NCI-H2171 treated with DMSO at 0.1 percent for 48 hours (cell line): Measurements from ENCODE around the gene GSN.

Experiments used
- DNase-seq: peaks from one replicate; lab custom pipeline; 2025; lab: John Stamatoyannopoulos, UW

GSN gene

DNA sequence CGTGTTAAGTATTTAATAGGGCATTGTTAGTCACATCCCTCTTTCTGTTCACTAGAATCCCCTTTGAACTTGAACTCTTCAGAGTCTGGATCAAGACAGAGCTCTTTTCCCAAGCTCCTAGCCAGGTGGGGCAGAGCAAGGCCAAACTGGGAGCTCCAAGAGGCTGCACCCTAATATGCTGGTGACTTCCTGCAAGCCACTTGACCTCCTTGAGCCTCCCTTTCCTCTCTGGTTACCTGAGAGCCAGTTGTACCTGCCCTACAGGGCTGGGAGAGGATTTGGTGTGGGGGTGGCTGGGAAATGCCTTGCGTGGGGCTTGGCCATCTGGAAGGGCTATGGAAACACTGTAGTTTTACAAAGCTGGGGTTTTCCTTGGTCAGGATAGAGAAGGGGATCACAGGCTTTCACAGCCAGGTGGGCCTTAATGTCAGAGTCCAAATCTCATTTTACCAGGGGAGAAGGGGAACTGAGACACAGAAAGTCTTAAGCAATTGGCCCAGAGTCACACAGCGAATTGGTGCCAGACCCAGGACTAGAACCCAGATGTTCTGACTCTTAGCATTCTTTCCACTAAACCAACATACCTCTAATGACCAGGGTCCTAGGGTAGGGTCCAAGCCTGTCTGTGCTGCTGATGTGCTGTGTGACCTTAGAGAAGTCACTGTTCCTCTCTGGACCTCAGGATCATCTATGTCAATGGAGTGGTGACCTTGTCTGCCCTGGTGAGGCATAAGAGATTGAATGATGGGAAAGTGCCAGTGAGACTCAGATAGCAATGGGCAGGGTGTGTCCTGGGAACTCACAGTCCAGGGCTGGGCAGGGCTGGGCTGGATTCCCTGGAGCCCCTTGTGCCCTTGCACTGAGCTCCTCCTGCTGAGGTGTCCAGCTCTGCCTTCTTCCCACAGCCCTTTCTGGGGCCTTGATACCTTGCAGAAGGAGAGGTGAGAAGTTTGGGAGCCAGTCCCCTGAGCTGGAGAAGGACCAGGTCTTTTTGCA lies 35.8 kb downstream of the GSN start:
- DNase-seq = no peak

GRCh38 chr9:121304707-121305106 lies 36.7 kb downstream of the GSN start:
- DNase-seq = no peak

DNA sequence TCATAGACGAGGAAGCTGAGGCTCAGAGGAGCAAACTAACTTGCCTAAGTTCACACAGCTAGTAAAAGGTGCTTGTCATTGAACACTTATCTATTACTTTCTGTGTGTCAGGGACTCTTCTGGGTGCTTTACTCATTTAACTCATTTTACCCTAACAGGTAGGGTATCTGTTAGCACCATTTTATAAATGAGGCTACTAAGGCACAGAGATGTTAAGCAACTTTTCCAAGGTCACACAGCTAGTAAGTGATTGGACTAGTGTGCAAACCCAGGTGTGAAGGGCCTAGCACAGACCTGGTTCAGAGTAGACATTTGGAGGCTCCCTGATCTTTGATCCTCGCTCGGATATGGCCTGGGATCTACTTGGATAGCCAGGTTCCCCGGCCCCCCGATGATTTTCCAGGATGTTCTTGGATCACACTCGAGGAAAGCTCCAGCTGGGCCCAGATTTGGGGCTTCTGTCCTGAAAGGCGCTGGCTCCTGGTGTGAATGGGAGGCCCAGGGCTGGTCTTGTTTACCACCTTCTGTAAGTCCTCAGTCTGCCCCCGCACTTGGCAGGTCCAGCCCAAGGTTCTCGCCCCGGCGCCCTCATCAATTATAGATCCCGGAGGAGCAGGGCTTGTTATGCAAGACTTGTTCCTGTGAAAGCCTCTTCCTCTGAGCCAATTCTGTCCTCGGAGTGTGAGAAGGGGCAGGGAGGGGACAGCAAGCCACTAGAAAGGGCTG lies 37.5 kb downstream of the GSN start:
- DNase-seq = no peak

GRCh38 chr9:121307976-121308375 lies 40.0 kb downstream of the GSN start:
- DNase-seq = no peak

DNA sequence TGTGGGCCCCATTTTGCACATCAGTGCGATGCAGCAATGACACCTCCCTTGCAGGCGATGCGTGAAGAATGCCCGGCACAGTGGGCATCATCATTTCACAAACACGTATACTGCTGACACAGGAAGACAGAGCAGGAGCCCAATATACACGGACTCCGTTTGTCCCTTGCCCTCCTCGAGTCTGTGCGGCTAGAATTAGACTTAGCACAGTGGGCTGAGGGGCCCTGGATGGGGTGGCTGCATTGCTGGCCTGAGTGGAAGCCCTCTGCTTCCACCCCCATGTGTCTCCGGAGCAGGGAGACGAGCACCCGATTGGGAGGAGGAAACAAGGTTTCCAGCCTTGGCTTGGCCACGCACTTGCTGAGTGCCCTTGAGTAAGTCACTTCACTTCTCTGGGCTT lies 40.8 kb downstream of the GSN start:
- no peak for DNase-seq

DNA sequence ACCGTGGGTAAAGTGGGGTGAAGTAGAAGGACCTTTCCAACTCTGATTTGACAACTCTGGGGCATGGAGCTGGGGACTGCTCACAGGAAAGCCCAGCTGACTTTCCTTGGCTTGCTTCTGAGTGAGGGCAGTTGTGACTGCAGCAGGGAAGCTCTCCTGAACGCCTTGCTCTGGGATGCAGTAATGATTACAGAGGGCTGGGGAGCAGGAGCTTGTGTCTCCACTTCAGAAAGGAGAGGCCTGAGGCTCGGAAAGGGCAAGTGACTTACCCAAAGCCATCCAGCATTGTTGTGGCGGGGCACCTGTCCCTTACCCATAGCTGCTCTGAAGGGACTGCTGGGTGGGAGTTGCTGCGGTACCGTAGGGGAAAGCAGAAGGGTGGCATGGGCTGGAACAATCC lies 41.2 kb downstream of the GSN start:
- DNase-seq = no peak

DNA sequence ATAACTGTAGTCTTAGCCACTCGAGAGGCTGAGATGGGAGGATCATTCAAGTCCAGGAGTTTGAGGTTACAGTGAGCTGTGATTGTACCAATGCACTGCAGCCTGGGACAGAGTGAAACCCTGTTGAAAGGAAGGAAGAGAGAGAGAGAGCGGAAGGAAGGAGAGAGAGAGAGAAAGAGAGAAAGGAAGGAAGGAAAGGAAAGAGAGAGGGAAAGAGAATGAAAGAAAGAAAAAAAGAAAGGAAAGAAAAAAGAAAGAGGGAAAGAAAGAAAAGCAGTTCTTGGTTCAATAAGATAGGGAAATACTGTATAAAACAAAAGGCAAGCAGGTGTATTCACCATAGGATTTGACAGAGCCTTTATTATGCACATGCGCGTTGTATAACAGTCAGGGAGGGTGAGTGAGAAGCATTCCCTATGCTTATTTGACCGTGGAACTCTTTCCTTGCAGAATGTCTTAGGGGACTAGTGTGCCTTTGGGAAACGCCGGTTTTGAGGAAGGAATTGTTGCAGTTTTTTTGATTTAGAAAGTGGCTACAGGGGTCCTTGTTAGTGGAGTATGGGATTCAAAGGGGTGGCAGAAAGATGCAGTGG lies 42.0 kb downstream of the GSN start:
- no peak for DNase-seq

DNA sequence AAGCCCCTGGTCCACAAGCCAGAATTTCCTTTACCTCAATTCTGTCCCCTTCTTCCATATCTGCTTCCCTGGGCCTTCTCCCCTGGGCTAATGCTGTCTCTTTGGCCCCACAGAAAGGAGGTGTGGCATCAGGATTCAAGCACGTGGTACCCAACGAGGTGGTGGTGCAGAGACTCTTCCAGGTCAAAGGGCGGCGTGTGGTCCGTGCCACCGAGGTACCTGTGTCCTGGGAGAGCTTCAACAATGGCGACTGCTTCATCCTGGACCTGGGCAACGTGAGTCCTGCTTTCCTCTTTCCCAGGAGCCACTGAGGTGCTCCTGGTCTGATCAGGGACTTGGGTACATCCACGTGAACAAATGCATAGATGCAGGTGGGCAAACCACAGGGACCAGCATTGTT lies 42.6 kb downstream of the GSN start:
- DNase-seq = no peak

DNA sequence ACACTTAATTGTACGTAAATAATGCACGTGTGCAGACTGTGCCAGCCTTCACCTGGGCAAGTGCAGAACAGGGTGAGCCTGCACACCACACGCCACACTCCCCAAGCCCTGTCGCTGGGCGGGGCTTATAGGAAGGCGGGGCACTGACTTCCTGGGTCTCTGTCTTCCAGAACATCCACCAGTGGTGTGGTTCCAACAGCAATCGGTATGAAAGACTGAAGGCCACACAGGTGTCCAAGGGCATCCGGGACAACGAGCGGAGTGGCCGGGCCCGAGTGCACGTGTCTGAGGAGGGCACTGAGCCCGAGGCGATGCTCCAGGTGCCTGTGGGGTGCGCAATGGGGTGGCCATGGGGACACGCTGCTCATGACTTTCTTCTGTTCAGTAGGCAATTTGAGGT lies 44.2 kb downstream of the GSN start:
- no peak for DNase-seq

DNA sequence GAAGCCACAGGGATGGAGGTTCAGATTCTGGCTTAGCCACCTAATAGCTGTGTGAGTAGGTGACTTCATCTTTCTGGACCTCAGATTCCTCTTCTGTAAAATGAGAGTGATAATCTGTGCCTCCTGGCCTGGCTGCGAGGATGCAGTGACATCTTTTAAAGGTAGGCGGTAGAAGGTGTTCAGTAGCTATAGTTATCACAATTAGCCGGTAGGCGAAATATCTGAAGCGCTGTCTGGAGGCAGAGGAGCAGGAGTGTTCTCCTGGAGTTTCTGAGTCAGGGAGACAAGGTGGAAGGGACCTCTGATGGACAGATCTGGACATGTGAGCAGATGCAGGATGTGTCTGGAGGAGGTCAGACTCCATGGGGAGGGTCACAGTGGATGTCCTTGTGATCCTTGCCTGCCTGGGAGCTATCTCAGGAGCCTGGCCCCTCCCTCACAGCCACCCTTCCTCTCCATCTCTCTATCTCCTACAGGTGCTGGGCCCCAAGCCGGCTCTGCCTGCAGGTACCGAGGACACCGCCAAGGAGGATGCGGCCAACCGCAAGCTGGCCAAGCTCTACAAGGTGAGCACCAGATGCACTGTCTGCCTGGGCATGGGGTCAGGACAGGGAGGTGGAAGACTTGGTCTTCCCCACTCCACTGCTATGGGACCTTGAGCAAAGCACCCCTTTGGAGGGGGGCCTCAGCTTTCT lies 45.6 kb downstream of the GSN start:
- no peak for DNase-seq

DNA sequence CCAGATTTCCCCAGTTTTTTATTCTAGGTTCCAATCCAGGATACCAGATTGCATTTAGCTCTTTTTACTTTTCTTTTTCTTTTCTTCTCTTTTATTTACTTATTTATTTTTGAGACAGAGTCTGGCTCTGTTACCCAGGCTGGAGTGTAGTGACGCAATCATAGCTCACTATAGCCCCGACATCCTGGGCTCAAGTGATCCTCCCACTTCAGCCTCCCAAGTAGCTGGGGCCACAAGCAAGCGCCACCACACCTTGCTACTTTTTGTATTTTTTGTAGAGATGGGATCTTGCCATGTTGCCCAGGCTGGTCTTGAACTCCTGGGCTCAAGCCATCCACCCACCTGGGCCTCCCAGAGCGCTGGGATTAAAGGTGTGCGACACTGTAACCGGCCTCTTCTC lies 48.4 kb downstream of the GSN start:
- no peak for DNase-seq

DNA sequence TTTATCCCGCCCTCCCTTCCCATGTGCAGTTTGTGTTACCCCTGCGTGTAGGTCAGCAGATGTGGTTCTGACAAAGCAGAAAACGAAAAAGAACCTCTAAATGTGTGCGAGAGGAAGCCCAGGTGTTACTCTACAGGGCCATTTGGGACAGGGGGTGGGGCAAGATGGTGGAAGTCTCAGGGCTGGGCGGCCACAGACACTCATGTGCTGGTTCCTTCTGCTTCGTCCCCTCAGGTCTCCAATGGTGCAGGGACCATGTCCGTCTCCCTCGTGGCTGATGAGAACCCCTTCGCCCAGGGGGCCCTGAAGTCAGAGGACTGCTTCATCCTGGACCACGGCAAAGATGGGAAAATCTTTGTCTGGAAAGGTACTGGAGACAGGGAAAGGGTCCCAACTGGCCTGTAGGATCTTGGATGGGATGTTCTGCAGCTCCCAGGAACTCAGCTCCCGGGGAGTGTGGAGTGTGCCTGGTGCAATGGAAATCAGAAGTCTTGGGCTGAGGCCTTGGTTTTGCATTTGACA lies 49.0 kb downstream of the GSN start:
- no peak for DNase-seq

DNA sequence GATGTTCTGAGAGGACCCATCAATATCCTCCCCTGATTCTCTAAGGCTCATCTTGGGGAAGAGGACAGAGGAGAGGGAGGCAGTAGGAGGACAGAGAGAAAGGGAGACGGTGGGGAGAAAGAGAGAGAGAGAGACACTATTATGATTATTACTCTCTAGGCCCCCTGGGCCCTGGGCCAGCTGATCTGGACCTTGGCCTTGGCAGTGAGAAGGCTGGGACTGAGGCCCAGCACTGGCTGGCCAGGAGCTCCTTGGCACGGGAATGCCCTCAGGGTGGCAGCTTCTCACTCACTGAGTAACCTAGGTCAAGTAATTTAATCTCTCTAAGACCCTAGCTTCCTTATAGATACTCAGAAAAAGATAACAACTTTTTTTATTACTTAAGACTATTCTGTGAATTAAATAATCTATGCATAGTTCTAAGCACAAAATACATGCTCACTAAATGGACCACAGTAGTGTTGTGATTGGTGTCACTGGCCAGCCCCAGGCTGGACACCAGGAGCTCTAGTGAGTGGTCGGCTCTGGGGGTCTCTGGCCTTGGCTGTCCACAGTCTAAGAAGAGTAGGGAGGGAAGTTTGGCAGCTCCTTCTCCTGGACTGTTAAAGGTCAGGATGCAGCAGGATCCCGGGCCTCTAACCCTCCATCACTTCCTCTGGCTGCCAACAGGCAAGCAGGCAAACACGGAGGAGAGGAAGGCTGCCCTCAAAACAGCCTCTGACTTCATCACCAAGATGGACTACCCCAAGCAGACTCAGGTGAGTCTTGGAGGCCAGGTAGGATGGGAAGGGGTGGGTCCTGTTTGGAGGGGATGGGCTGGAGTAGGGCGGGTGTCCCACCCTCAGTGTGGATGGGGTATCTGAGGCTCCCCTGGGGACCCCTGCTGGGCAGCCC lies 50.0 kb downstream of the GSN start:
- no peak for DNase-seq

GRCh38 chr9:121318631-121319382 lies 50.8 kb downstream of the GSN start:
- no peak for DNase-seq

DNA sequence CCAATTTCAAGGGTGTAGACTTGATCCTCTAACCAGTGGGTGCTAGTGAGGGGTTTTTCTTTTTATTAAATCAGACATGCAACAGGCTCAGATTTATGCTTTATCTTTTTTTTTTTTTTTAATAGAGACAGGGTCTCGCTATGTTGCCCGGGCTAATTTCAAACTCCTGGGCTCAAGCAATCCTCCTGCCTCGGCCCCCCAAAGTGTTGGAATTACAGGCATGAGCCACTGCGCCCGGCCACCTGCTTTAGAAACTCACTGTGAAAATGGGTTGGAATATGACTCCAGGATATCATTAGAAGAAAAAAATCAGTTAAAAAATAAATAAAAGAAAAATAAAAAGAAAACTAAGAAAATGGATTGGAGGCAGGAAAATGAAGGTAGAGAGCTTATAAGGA lies 51.4 kb downstream of the GSN start:
- no peak for DNase-seq

DNA sequence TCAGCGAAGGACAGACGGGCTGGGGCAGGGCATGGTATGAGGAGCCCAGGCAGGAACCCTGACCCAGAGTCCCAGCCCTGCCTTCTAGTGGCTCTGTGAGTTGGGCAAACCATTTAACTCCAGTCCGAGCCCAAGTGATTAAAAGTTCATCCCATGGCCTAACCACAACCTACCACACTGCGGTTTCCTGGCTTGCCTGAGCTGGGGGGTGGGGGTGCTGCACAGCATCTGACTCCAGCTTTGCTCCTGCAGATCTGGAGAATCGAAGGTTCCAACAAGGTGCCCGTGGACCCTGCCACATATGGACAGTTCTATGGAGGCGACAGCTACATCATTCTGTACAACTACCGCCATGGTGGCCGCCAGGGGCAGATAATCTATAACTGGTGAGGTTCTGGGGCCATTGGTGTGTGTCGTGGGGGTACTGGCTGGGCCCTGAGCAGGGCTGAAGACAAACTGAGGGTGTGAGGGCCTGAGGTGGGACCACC lies 53.1 kb downstream of the GSN start:
- no peak for DNase-seq

DNA sequence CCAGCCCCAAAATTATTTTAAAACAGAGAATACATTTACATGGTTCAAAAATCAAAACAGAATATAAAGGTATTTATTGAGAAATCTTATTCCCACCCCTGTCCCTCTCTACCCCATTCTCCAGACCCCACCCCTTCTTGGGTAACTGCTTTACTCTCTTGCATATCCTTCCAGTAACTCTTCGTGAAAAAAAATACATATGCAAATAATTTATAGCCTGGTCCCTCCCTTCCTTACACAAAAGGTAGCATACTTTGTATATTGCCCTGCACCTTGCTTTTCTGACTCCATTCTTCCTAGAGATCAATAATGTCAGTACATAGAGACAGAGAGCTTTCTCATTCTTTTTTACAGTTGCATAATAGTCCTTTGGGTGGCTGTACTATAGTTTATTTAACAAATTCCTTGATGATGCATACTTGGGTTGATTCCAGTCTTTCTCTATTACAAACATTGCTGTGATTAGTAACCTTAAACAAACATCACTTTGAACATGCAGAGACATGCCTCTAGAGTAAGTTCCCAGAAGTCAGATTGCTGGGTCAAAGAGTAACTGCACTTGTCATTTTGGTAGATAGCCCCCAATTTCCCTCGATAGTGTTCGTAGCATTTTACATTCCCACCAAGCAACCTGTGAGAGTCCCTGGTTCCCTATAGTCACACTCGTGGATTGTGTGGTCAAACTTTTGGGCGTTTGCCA lies 54.2 kb downstream of the GSN start:
- peak; percentile 25 for DNase-seq

- no peak for DNase-seq
Observed at GRCh38 chr9:121322737-121323448, 54.9 kb downstream of the GSN start.
